HL-60/S4 (cell line): ENCODE measurements around the gene HHAT.

ENCODE experiments used
- in situ Hi-C: fragments of 300-500 bp; cut with MboI; formaldehyde crosslinking; loops from 2 replicates; pipeline ENCODE4 v1.14.3; 2022; ENCODE audit warnings: low sequenced_read_pairs

HHAT gene

DNA sequence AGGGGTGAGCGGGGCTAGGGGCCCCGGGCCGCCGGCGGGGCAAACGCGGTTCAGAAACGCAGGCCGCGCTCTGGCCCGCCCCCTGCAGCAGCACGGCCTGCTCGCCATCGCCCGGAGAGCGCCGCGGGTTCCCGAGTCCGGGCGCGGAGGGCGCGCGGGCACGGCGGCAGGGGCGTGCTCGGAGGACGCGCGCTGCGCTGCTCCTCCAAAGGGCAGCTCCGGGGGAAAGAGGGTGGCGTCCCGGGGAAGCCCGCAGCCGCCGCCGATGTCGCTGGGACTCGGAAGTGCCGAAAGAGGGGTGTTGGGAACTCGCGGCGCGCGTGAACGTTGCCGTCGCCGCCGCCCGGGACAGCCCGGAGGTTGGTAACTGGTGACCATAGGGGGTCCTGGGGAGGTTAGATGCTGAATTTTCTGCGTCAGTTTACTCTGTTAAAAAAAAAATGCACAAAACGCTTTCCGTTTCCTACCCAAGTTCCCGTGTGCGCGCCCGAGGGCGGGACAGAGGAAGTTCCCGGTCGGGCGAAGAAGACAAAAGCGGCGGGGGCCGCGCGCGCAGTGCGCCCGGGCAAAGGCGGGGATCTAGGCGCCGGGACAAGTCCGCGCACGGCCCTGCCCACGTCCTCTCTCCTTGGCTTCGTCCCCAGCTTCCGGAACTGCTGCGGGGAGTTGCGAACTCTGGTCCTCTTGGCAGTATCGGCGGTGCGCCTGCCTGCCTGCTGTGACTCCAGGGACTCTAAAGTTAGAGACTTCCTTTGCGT lies at the start of gene HHAT:
HHAT (plus strand) TSS at position 157 of the 758 bp plus-strand sequence. CDS start 20,074 bp downstream, outside the sequence.
- in situ Hi-C loops: loop anchor here (25.0 kb wide), 1 partner anchor 808 kb away; the partner anchor contains the start of gene KCNH1

DNA sequence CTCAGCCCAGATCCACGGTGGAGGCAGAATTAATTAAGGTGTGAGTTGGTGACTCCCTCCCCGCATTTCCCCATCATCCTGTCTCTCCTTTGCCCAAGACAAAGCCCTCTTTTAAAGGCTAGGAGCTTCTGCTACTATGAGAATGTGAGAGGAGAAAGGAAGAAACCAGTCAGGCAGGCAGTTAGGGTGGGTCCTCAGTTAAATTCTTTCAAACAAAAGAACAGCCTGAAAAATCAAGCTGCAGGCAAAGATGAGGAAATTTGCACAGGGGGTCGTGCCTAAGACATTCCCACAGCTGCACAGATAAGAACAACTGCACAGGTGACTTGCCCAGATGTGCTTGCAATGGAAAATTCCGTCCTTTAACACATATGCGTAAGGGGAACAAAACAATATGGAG lies 48.5 kb upstream of the HHAT start:
- in situ Hi-C loops: no loop called here

DNA sequence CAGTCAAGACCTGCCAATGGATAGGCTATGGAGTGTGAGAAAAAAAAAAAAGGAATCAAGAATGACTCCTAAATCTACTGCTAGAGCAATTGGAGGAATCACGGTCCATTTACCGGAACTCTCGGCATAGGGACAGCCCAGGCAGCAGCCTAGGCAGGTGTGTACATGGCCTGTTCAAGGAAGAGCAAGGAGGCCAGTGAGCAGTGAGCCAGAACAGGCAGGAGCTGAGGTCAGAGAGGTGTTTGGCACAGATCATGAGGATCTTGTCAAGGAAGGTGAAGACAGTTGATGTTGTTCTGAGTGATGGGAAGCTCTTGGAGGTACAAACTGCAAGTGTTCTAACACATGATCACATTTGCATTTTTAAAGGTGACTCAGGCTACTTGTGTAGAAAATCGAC lies 40.6 kb upstream of the HHAT start:
- in situ Hi-C loops: no loop called here

DNA sequence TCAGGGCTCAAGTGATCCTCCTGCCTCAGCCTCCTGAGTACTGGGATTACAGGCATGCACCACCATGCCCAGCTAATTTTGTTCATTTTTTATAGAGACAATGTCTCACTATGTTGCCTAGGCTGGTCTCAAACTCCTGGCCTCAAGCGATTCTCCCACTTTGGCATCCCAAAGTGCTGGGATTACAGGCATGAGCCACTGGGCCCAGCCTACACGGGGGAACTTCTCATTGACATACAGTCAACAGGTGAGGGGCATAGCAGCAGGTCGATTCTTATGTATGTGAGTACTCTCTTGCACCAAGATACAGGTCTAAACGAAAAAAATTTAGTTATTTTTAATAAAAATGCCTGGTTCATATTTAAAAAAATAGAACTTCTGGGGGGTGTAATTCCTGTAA lies 39.5 kb upstream of the HHAT start:
- in situ Hi-C loops: no loop called here

DNA sequence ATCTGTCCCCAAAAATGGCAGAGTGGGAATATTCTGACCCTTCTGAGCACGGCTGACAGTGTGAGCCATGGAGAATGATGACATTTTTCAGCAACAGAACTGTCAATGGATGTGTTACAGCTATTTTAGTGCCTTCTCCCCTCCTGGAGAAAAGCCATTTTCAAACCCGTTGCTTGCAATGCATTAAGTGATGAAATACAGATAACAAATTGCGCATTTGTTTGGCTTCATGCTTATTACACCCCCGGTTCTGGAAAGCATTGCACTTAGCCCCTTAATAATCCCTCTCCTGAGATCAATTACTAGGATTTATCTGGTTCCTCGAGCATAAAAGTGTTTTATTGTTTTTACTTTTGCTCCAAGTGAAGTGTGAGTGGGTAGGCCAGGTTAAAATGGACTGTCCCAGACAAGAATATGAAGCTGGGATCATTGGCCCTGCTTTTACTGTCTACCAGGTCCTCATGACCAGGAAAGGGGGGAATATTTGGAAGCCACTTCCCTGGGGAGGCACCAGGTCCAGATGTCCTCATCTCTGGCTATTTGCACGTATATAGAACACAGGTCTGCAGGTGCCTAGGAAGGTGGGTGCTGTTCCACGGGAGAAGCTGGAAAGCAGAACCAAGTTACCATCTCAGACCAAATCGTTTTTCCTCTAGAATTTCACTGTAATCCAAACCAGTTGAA lies 37.5 kb upstream of the HHAT start:
- in situ Hi-C loops: no loop called here

DNA sequence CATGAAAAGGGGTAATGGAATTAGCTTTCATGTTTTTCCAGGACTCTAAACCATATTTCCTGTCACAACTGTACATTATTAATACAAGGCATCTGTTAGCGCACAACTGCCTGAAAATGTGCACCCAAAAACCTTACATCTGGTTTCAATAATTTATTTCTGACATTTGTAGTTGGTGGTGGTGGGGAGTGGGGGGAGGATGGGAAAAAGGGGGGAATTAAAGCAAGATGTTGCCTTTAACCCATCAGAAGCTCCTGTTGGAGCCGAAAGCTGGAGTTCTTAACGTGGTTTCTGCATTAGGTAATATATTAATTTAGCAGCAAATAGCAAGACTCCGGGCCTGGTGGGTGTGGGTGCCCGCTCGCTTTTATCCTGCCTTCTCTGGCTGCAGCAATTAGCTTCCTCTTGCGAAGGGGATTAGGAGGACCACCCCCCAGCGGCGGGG lies 36.9 kb upstream of the HHAT start:
- in situ Hi-C loops: no loop called here

DNA sequence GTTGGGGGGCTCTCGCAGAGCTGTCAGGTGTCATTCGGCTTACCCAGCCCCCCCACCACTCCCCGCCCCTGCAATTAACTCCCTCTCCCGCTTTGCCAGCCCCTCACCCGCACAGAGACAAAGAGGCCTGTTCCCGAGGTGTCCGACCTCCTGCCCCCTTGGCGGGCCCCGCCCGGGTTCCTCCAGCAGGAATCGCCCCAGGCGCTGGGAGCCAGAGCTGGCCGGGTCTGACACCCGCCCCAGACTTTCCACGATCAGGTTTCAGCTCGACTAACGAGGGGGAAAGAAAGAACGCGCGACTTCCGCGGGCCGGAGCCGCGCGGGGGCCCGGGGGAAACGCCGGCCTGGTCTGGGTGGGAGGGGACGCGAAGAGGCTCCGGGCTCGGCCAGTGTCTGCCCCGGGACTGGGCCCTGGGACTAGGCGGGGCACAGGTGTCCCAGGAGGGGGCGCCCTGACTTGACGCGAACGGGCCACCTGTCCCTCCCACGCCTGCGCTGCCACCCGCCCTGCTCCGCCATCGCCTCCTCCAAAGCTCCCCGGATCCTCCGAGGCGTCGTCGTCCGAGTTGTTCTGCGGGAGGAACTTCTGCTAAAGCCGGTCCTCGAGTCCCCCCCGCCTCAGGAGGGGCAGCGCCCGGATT lies 36.4 kb upstream of the HHAT start:
- in situ Hi-C loops: no loop called here

DNA sequence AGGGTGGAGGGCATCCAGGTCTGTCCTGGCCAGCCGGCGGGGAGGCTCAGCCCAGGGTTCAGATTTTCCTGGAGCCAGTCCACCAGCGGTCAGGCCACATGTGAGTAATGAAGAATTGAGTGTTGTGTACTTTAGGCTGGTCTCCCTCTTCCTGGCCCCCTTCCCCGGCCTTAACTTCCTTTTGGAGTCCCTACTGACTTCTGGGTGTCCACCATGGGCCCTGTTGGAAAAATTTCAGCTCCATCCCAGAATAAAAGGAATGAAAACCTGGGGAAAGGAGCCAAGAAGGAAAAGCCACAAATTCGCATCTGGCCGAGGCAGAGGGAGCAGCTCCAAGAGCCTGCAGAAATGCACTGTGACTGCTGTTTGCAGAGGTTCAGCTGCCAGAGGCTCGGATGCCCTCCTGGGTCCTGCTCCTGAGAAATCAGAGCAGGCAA lies 35.5 kb upstream of the HHAT start:
- in situ Hi-C loops: no loop called here

DNA sequence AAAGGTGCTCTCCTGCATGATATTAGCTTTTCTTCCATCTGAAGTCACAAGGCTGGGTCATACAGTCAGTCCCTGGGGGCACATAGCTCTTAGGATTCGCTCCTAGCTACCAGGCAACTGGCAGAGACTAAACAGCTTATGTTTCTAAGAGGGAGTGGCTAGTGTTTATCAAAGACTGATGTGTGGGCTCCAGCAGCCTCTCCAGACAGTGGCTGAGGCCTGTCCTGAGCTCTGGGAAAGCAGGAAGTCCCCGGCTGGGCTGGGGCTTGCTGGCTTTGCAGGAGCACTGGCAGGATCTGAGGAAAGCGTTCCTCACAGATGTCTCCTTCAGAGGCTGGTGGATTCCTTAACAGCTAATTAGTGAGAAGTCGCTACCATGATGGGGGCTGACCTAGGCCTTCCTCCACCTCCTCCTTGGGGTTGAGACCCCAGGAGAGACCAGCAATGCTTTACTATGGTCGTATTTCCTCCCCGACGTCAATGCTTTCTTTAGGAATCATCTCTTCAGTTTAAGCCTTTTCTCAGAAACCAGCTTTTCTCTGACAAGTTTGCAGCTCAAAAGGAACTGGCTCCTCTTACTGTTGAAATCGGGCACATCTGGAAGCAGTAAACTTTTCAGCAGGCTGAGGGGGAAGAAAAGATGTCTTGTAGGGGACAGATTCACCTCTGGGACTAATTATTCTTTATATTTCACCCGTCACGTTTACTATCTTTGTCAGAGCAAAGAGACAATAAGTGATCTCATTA lies 33.5 kb upstream of the HHAT start:
- in situ Hi-C loops: no loop called here

DNA sequence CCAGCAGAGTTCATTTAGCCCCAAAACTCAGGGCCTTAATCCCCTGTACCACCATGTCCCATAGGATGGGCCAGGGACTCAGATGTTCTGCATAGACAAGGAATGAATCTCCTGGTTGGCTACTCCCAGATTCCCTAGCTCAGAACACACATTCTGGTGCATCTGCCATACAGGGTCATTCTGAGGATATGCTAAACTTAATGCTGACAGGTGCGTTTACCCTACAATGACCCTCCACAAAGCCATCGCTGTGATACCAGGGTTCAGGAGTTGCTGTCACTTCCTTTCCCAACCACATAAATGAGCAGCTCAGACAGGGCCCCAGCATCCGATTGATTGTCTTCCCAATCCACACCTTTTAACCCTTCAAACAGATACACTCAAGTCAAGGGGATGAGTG lies 32.0 kb upstream of the HHAT start:
- in situ Hi-C loops: no loop called here

DNA sequence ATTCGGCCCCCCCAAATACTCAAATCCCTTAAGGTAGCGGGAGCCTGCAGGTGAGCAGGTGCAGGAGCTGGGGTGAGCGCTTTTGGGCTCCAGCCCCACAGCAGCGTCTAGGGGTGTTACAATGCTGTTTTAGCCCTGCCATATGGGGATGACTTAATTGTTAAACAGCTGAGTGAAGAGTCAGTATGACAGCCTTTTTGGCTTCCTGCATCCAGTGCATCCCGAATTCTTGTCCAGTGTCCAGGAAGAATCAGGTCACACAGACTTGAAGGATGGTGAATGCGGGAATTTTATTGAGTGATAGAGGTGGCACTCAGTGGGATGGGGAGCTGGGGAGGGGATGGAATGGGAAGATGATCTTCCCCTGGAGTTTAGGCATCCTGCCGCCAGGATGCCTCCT lies 30.4 kb upstream of the HHAT start:
- in situ Hi-C loops: no loop called here

DNA sequence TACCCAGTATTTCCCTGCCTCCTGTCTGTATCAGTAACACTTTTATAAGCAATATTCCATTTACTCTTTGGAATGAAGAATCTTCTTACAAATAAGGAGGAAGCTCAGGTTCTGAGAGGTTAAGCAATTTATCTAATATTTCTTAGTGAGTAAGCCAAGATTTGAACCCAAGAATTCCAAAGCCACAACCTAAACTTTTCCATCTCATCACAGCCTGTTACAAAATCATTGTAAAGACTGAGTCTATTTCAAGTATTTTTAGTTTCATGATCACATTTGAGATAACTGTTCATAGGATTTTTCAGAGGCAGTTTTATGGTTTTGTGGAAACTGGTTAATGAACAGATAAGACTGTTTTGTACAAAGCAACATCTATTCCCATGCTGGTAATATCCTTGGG lies 29.8 kb upstream of the HHAT start:
- in situ Hi-C loops: no loop called here

DNA sequence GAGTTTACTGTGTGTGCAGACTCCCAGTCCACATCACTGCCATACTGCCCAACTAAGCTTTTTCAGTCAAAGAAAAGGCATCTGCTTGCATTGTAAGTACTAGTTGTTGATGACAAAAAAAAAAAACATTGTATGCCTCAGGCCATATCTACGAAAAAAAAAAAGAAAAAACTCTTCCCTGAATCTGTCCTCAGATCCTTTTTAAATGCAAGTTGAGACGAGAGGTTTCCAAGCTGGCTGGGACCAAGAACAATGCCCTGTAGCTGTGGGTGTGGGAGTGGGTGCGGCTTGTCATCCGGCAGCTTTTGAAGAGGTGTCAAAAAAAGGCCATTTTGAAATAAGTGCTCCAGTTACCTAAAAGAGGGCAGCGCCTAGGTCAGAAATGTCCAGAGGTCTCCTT lies 29.2 kb upstream of the HHAT start:
- in situ Hi-C loops: no loop called here

DNA sequence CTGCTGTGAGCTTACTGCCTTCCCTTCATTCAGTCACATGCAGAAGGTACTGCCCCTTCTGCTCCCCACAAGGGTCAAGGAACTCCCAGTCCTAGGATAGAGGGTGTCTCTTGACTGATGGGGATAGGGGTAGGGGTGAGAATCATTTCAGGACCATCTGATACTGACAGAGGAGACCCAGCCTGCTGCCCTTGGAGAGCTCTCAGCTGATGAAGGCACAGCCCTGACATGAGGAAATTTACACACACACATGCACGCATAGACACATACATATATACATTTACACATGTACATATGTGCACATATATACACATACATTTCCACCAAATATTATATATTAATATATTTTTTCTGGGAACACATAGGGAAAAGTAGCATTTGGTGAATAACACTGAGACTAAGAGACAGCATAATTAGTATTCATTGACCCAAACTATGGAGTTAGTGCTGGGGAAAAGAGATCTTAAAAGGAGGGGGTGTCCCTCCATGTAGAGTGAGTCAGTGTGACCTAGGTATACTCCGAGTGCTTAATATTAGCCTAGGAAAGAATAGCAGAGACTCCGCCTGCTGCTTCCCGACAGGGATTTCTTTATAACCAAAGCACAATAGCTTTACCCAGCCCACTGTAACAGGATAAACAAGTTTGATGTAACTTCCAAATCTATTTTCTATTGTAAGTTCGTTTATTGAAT lies 27.6 kb upstream of the HHAT start:
- in situ Hi-C loops: loop anchor here (25.0 kb wide), 1 partner anchor 439 kb away; no protein-coding TSS in a partner anchor

DNA sequence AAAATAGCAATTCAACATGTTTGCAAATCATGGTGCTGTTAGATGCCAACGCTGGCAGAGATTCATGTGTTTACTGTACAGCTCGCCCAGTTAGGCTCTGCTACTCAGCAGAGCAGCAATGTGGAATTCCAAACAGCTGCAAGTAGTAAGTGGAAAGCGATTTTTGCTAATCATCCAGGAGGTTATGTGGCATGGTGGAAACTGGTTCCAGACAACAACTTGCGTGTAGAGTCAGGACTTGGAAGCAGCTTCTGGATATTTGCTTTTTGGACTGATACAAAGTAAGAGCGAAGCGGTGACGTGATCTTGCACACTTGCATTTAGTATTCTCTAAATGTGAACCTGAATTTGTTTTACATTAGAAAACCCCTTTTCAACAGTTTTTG lies 27.1 kb upstream of the HHAT start:
- in situ Hi-C loops: loop anchor here (25.0 kb wide), 1 partner anchor 439 kb away; no protein-coding TSS in a partner anchor

DNA sequence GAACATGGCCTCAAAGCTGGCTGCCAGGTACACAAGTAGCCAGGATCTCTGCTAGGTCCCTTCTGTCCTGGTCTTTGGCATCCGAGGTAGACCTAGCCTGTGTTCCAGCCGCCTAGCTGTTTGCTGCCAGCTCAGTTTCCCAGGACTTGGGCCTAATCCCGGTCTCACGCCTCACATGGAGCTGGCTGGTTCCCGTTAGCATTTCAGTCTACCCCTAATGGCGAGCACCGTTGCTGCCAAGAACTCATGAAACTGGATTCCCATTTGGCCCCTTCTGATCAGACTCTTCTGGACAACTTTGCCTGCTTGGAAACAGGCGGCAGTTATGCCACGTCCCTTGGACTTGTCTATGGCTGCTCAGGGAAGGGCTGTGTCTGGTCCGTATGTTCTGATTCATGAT lies 26.2 kb upstream of the HHAT start:
- in situ Hi-C loops: loop anchor here (25.0 kb wide), 1 partner anchor 440 kb away; no protein-coding TSS in a partner anchor

DNA sequence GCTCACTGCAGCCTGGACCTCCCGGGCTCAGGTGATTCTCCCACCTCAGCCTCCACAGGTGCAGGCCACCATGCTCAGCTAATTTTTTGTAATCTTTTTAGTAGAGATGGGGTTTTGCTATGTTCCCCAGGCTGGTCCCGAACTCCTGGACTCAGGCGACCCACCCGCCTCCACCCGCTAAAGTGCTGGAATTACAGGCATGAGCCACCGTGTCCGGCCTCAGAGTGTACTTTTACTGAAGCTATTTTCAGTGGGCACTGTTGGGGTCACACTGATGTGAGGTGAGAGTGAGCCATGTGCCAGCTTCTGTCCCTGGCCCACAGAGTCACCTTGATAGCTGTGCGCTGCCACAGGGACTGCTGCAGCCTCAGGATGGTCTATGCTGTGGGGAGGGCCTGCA lies 25.3 kb upstream of the HHAT start:
- in situ Hi-C loops: loop anchor here (25.0 kb wide), 1 partner anchor 441 kb away; no protein-coding TSS in a partner anchor

DNA sequence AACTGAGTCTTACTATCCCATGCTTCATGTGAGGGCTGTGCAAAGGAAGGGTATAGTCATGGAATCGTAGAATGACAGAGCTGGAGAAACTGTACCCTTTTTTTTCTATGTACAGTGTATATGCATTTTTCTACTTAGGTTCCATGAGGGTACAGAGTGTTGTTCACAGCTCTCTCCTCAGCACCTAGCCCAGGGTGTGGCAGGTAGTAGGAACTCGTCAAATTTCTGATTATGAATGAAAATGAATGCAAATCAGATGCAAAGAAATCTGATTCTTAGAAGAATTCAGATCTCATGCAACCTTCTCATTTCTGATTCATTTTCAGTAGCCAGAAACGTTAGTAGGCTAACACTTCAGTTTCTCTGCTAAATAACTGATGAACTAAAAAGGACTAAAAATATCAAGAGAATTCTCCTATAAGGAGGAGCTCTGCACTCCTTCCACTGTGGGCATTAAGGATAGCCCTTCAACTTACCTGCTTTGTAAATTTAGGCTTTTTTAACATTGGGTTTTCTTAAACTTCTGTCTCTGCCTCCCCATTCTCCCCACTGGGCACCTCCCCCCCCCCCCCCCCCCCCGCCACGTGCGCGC lies 18.0 kb upstream of the HHAT start:
- in situ Hi-C loops: loop anchor here (25.0 kb wide), 1 partner anchor 448 kb away; no protein-coding TSS in a partner anchor

DNA sequence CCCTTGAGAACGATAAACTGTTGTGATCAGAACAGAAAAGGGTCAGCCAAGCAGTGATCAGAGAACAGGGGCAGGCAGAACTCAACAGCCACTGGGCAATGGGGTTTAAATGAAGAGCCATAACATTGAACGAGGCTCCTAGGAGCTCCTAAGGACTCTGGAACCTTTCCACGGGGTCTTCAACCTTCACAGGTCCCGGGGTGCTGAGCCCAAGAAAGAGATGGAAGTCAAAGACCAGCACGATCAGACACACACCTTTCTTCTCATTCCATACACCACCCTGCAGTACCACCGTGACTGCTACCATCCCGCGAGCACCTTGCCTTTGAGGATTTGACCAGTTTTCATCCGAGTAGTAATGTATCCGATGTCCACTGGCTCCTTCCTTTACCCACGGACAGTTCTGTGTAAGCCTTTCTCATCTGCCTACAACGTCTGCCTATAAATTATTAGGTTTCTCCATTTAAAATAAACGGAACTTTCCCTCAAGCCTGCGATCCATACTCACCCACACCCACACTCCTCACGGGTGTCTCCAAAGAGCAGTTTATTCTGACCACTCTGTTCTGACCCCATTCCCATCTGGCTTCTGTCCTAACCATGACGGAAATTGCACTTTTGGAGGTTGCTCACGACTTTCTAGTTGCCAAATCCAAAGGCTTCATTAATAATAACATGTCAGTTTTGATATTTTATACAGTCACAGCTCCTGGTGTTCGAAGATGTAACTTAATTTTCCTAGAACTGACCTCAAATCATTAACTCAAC lies 16.8 kb upstream of the HHAT start:
- in situ Hi-C loops: loop anchor here (25.0 kb wide), 1 partner anchor 450 kb away; no protein-coding TSS in a partner anchor
